GM12875 (cell line): ENCODE results near the gene KLHL4.
"Not testable (repeated sequence)": the region's sequence is repeated elsewhere in the genome, so short reads cannot be mapped to it uniquely, and the experiment has no call there.

ENCODE experiments used
- H3K4me3 ChIP-seq: one replicate; pipeline ENCODE4 v1.5.1; 2011; ENCODE audit warnings: low read depth, low read length, control low read depth
- TF ChIP-seq, protein P1 (sequence below): IDR thresholded peaks from 2 replicates; pipeline ENCODE4 v1.5.1; 2011; ENCODE audit warnings: low read depth, mild to moderate bottlenecking, control low read depth, inconsistent platforms, low read length, moderate library complexity, borderline replicate concordance; ENCODE audit not compliant: insufficient read depth

KLHL4 gene

DNA sequence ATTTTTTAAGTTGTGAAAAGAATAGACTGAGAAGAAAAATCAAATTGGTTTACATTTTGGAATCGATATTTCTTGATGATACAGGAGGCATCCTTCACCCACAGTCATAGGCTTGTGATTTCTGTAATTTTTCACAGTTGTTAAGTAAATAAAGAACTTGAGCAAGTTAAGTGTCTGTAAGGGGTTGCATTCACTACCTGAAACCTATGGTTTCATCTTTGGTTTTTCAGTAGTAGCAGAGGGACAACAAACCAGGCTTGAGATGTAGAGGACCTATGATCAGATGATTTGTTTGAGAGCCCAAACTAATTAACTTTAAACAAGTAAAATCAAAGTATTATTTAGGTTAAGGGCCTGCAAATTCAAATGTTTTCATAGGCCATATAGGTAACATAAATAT lies 175.6 kb downstream of the KLHL4 start:
- H3K4me3 ChIP-seq: no peak overlapping the region
- TF ChIP-seq, protein P1, sequence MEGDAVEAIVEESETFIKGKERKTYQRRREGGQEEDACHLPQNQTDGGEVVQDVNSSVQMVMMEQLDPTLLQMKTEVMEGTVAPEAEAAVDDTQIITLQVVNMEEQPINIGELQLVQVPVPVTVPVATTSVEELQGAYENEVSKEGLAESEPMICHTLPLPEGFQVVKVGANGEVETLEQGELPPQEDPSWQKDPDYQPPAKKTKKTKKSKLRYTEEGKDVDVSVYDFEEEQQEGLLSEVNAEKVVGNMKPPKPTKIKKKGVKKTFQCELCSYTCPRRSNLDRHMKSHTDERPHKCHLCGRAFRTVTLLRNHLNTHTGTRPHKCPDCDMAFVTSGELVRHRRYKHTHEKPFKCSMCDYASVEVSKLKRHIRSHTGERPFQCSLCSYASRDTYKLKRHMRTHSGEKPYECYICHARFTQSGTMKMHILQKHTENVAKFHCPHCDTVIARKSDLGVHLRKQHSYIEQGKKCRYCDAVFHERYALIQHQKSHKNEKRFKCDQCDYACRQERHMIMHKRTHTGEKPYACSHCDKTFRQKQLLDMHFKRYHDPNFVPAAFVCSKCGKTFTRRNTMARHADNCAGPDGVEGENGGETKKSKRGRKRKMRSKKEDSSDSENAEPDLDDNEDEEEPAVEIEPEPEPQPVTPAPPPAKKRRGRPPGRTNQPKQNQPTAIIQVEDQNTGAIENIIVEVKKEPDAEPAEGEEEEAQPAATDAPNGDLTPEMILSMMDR: no peak

DNA sequence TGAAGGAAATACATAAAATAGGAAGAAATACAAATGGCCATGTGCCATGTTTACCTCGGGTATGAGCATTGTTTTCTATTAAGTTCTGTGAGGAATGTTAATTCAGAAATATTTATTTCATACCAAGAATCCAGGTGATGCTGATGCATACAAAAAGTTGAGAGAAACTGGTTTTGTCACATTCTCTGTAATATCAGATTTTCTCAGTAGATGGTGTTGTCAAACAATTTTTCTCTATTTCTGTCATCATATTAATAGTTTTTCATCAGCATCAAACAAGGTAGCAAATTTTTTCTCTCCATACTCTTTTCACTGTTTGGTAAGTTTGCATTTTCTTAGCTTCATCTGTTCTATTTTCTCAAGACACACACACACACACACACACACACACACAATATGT lies 179.8 kb downstream of the KLHL4 start:
- no peak overlapping the region for H3K4me3 ChIP-seq
- TF ChIP-seq, protein P1: no peak

GRCh38 chrX:87702795-87703194 lies 185.2 kb downstream of the KLHL4 start:
- TF ChIP-seq, protein P1: no peak
- no peak overlapping the region for H3K4me3 ChIP-seq

DNA sequence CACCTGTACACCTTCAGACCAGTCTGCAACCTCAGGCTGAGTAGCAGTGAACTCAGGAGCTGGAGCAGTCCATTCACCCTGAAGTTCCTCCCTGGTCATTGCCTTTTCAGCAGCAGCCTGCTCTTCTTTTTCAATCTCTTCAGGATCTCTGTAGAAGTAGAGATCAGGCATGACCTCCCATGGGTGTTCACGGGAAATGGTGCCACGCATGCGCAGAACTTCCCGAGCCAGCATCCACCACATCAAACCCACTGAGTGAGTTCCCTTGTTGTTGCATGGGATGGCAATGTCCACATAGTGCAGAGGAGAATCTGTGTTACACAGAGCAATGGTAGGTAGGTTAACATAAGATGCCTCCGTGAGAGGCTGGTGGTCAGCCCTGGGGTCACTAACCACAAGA lies 185.9 kb downstream of the KLHL4 start:
- not testable (repeated sequence) for H3K4me3 ChIP-seq

DNA sequence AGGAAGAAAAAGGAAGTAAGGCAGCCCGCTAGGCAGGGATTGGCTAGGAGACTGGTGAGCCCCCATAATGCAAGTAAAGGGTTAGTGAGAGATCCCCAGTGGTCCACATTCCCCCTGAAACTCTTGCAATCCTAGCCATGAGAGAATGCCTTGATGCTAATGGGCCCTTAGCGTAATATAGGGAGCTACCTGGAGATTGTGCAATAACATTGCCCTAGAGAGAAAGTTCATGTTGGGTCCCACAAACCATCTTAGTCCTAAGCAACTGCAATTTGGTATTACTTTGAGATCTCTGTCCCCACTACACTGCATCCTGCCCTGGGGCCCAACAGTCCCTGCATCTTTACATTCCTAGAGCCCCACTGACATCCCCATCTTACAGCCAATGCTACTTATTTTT lies 188.5 kb downstream of the KLHL4 start:
- no peak overlapping the region for H3K4me3 ChIP-seq
- TF ChIP-seq, protein P1: no peak

DNA sequence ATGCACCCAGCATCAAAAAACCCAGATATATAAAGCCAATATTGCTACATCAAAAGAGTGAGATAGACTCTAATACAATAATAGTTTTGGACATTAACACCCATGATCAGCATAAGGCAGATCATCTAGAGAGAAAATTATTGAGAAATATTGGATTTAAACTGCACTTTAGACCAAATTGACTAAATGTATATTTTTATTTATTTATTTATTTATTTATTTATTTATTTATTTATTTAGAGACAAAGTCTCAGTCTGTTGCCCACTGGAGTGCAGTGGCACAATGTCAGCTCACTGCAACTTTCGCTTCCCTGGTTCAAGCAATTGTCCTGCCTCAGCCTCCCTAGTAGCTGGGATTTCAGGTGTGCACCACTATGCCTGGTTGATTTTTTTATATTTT lies 193.0 kb downstream of the KLHL4 start:
- H3K4me3 ChIP-seq: no peak overlapping the region
- TF ChIP-seq, protein P1: no peak
